Muscle layer of colon (tissue), 2 donors: ENCODE results near the gene PTPN12.
"Not testable (repeated sequence)": the region's sequence is repeated elsewhere in the genome, so short reads cannot be mapped to it uniquely, and the experiment has no call there.

ENCODE experiments used
- H3K27ac ChIP-seq: one replicate; pipeline ENCODE4 v1.7.0; 2013; ENCODE audit warnings: low read depth, mild to moderate bottlenecking, low read length, moderate library complexity
- H3K27me3 ChIP-seq, 2 donors: one replicate each; pipeline ENCODE4 v1.7.0; 2013; ENCODE audit warnings: low read length in 2 of 2, mild to moderate bottlenecking in 2 of 2; ENCODE audit not compliant: insufficient read depth in 2 of 2, control insufficient read depth in 1 of 2
- H3K36me3 ChIP-seq: one replicate; pipeline ENCODE4 v1.7.0; 2013; ENCODE audit warnings: mild to moderate bottlenecking, low read length; ENCODE audit not compliant: insufficient read depth
- H3K4me1 ChIP-seq: one replicate; pipeline ENCODE4 v1.7.0; 2013; ENCODE audit warnings: mild to moderate bottlenecking, low read length; ENCODE audit not compliant: insufficient read depth
- H3K4me3 ChIP-seq, 2 donors: one replicate each; pipeline ENCODE4 v1.7.0; 2013; ENCODE audit warnings: low read length in 2 of 2, low read depth in 1 of 2, mild to moderate bottlenecking in 1 of 2, moderate library complexity in 1 of 2
- H3K9ac ChIP-seq: one replicate; pipeline ENCODE4 v1.7.0; 2013; ENCODE audit warnings: low read length
- H3K9me3 ChIP-seq: one replicate; pipeline ENCODE4 v1.7.0; 2013; ENCODE audit warnings: mild to moderate bottlenecking, low read length
- donor health status: abdominal sarcoma.
- donor health status: Adenocarcinoma of cecum.

Gene PTPN12

GRCh38 chr7:77649716-77650349 is 112.7 kb downstream of the PTPN12 start:
- no peaks in the 10 kb centered on the region for H3K4me1 ChIP-seq
- no peaks in the 10 kb centered on the region for H3K27me3 ChIP-seq
- H3K27ac ChIP-seq = no peak overlapping the region
- H3K36me3 ChIP-seq = peaks cover 4% of the 10 kb centered on the region
- no peak overlapping the region for H3K9ac ChIP-seq
- H3K4me3 ChIP-seq = no peak overlapping the region
- H3K9me3 ChIP-seq = no peaks in the 10 kb centered on the region

GRCh38 chr7:77651575-77652162 is 114.6 kb downstream of the PTPN12 start:
- Histone ChIP-seq H3K27me3 (no peaks in the 10 kb centered on the region), H3K36me3 (no peaks in the 10 kb centered on the region), H3K4me1 (peaks cover 5% of the 10 kb centered on the region), H3K4me3 (no peak overlapping the region), H3K9me3 (no peaks in the 10 kb centered on the region), H3K27ac (no peak overlapping the region), H3K9ac (no peak overlapping the region)

DNA sequence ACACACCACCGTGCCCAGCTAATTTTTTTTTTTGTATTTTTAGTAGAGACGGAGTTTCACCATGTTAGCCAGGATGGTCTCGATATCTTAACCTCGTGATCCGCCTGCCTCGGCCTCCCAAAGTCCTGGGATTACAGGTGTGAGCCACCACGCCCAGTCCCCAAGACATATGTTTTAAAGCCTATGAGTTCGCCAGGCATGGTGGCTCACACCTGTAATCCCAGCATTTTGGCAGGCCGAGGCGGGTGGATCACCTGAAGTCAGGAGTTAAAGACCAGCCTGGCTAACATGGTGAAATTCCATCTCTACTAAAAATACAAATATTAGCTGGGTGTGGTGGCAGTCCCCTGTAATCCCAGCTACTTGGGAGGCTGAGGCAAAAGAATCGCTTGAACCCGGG is 115.7 kb downstream of the PTPN12 start:
- not testable (repeated sequence) for H3K27me3 ChIP-seq, H3K4me3 ChIP-seq, H3K27ac ChIP-seq, H3K36me3 ChIP-seq, H3K4me1 ChIP-seq, H3K9ac ChIP-seq, H3K9me3 ChIP-seq

- Histone ChIP-seq H3K4me1 (peaks cover 5% of the 10 kb centered on the region), H3K9me3 (no peaks in the 10 kb centered on the region), H3K9ac (no peak overlapping the region), H3K36me3 (no peaks in the 10 kb centered on the region), H3K27ac (no peak overlapping the region), H3K4me3 (no peak overlapping the region), H3K27me3 (no peaks in the 10 kb centered on the region)
Observed at GRCh38 chr7:77653572-77653971, 116.5 kb downstream of the PTPN12 start.

- Histone ChIP-seq H3K27me3 (no peaks in the 10 kb centered on the region), H3K4me1 (peaks cover 5% of the 10 kb centered on the region), H3K36me3 (no peaks in the 10 kb centered on the region), H3K9ac (no peak overlapping the region), H3K9me3 (no peaks in the 10 kb centered on the region), H3K27ac (no peak overlapping the region), H3K4me3 (no peak overlapping the region)
Observed at GRCh38 chr7:77655356-77655755, 118.3 kb downstream of the PTPN12 start.

GRCh38 chr7:77655836-77656455 is 118.9 kb downstream of the PTPN12 start:
- Histone ChIP-seq H3K27me3 (no peaks in the 10 kb centered on the region), H3K36me3 (no peaks in the 10 kb centered on the region), H3K9me3 (no peaks in the 10 kb centered on the region), H3K4me3 (no peak overlapping the region), H3K27ac (no peak overlapping the region), H3K4me1 (peaks cover 5% of the 10 kb centered on the region), H3K9ac (no peak overlapping the region)

- Histone ChIP-seq H3K9ac (no peak overlapping the region), H3K4me1 (peaks cover 5% of the 10 kb centered on the region), H3K4me3 (no peak overlapping the region), H3K36me3 (no peaks in the 10 kb centered on the region), H3K9me3 (no peaks in the 10 kb centered on the region), H3K27me3 (no peaks in the 10 kb centered on the region), H3K27ac (no peak overlapping the region)
Observed at GRCh38 chr7:77657427-77658224, 120.5 kb downstream of the PTPN12 start.

- H3K27ac ChIP-seq = no peak overlapping the region
- no peaks in the 10 kb centered on the region for H3K27me3 ChIP-seq
- no peak overlapping the region for H3K9ac ChIP-seq
- peaks cover 5% of the 10 kb centered on the region for H3K4me1 ChIP-seq
- H3K4me3 ChIP-seq = no peak overlapping the region
- H3K36me3 ChIP-seq = no peaks in the 10 kb centered on the region
- no peaks in the 10 kb centered on the region for H3K9me3 ChIP-seq
Observed at GRCh38 chr7:77658928-77659327, 121.8 kb downstream of the PTPN12 start.

GRCh38 chr7:77661816-77662215 is 124.7 kb downstream of the PTPN12 start:
- Histone ChIP-seq H3K4me3 (no peak overlapping the region), H3K27ac (no peak overlapping the region), H3K27me3 (no peaks in the 10 kb centered on the region), H3K4me1 (no peaks in the 10 kb centered on the region), H3K36me3 (no peaks in the 10 kb centered on the region), H3K9me3 (no peaks in the 10 kb centered on the region), H3K9ac (no peak overlapping the region)

DNA sequence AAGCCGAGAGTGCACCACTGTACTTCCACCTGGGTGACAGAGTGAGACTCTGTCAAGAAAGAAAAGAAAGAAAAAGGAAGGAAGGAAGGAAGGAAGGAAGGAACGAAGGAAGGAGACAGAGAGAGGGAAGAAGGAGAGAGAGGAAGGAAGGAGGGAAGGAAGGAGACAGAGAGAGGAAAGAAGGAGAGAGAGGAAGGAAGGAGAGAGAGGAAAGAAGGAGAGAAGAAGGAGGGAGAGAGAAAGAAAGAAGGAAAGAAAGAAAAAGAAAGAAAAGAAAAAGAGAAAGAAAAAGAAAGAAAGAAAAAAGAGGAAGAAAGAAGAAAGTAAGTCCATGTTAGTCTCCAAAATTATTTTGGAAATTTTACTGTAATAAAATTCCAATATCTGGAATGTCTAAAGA is 125.8 kb downstream of the PTPN12 start:
- Histone ChIP-seq H3K4me3 (no peak overlapping the region), H3K9ac (no peak overlapping the region), H3K27me3 (no peaks in the 10 kb centered on the region), H3K27ac (no peak overlapping the region), H3K9me3 (no peaks in the 10 kb centered on the region), H3K4me1 (no peaks in the 10 kb centered on the region), H3K36me3 (no peaks in the 10 kb centered on the region)

DNA sequence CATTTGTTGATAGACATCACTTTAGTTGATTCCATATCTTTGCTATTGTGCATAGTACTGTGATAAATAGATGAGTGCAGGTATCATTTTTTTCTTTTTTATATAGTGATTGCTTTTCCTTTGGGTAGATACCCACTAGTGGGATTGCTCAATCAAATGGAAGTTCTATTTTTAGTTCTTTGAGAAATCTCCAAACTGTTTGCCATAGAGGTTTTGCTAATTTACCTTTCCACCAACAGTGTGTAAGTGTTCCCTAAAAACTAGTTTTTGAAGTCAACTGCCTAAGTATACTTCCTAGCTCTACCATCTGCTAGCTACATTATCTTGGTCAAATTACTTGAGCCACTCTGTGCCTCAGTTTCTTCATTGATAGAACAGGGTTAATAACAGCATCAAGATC is 127.6 kb downstream of the PTPN12 start:
- Histone ChIP-seq H3K4me1 (no peaks in the 10 kb centered on the region), H3K9ac (no peak overlapping the region), H3K27ac (no peak overlapping the region), H3K36me3 (no peaks in the 10 kb centered on the region), H3K4me3 (no peak overlapping the region), H3K27me3 (no peaks in the 10 kb centered on the region), H3K9me3 (no peaks in the 10 kb centered on the region)
